Keratinocyte (primary cell): ENCODE measurements around the gene TUT1. TPM values are rescaled to one million over a fixed set of nuclear protein-coding genes. Genes with fewer than 3 reads are reported as not detected.

ENCODE experiments used
- DNase-seq: peaks from one replicate; pipeline ENCODE4 v3.0.0-alpha.2; 2011; ENCODE audit warnings: low read depth, missing footprints, low spot score
- FAIRE-seq: peaks from 2 replicates; lab custom pipeline; 2011; peaks lifted over from hg19 to GRCh38; lab: Jason Lieb, UNC
- H2AFZ ChIP-seq: 2 replicates; pipeline ENCODE4 v1.6.0; 2012; ENCODE audit warnings: low read length, control low read depth, inconsistent platforms; ENCODE audit not compliant: control insufficient read depth
- H3K27ac ChIP-seq: 2 replicates; pipeline ENCODE4 v1.5.1; 2011; ENCODE audit warnings: low read length; ENCODE audit not compliant: control insufficient read depth, insufficient read depth
- H3K27me3 ChIP-seq: 3 replicates; pipeline ENCODE4 v1.6.0; 2011; ENCODE audit warnings: low read length; ENCODE audit not compliant: control insufficient read depth, insufficient read depth; ENCODE audit errors: extremely low read depth
- H3K36me3 ChIP-seq, 2 experiments: 2 replicates in 1 of 2; 3 replicates in 1 of 2; pipeline ENCODE4 v1.5.1; 2011; ENCODE audit warnings: low read length in 2 of 2, mild to moderate bottlenecking in 1 of 2; ENCODE audit not compliant: control insufficient read depth in 2 of 2, insufficient read depth in 2 of 2; ENCODE audit errors: extremely low read depth in 1 of 2
- H3K4me1 ChIP-seq: 3 replicates; pipeline ENCODE4 v1.5.1; 2011; ENCODE audit warnings: low read length; ENCODE audit not compliant: control insufficient read depth, insufficient read depth; ENCODE audit errors: extremely low read depth
- H3K4me2 ChIP-seq: 3 replicates; pipeline ENCODE4 v1.6.0; 2011; ENCODE audit warnings: low read depth, low read length; ENCODE audit not compliant: control insufficient read depth, insufficient read depth; ENCODE audit errors: extremely low read depth
- H3K4me3 ChIP-seq, 3 experiments: fragments of 200-600 bp in 1 of 3; sonication (generic) in 1 of 3; 2 replicates in 2 of 3; 3 replicates in 1 of 3; pipeline ENCODE4 v1.5.1; 2011 to 2016; ENCODE audit warnings: low read length in 3 of 3, mild to moderate bottlenecking in 3 of 3, control low read depth in 2 of 3, inconsistent platforms in 1 of 3, low read depth in 1 of 3, mixed read lengths in 1 of 3, mixed run types in 1 of 3, moderate library complexity in 1 of 3; ENCODE audit not compliant: control insufficient read depth in 2 of 3, insufficient read depth in 2 of 3; ENCODE audit errors: extremely low read depth in 1 of 3
- H3K79me2 ChIP-seq: 2 replicates; pipeline ENCODE4 v1.6.0; 2012; ENCODE audit warnings: low read length; ENCODE audit not compliant: control insufficient read depth, insufficient read depth
- H3K9ac ChIP-seq: 3 replicates; pipeline ENCODE4 v1.6.0; 2011; ENCODE audit warnings: low read length; ENCODE audit not compliant: control insufficient read depth, insufficient read depth; ENCODE audit errors: extremely low read depth
- H3K9me1 ChIP-seq: 3 replicates; pipeline ENCODE4 v1.6.0; 2011; ENCODE audit warnings: low read length; ENCODE audit not compliant: control insufficient read depth, insufficient read depth; ENCODE audit errors: extremely low read depth
- H3K9me3 ChIP-seq: 2 replicates; pipeline ENCODE4 v1.5.1; 2012; ENCODE audit warnings: low read depth, low read length; ENCODE audit not compliant: control insufficient read depth
- H4K20me1 ChIP-seq: 3 replicates; pipeline ENCODE4 v1.6.0; 2011; ENCODE audit warnings: low read length; ENCODE audit not compliant: control insufficient read depth, insufficient read depth; ENCODE audit errors: extremely low read depth
- EZH2 ChIP-seq: IDR thresholded peaks from one replicate; pipeline ENCODE4 v1.6.1; 2012; ENCODE audit warnings: inconsistent platforms, mild to moderate bottlenecking, low read length, moderate library complexity
- dilution Hi-C: fragments of 300-500 bp; cut with MboI; formaldehyde crosslinking; loops from one replicate; pipeline ENCODE4 v1.7.0; 2020; ENCODE audit warnings: low sequenced_read_pairs; ENCODE audit not compliant: extremely low pct_ligation_motif_present
- polyA plus RNA-seq, 5 experiments: library from polyadenylated mRNA; depleted of rRNA in 3 of 5; stranded (reverse) in 3 of 5; stranded (forward) in 1 of 5; unstranded in 1 of 5; fragments of >200 nt; gene quantifications; 1 replicate in 1 of 5; 2 replicates in 3 of 5; 3 replicates in 1 of 5; pipeline versions ENCODE4 v1.2.1 to v1.2.3, GENCODE V29; 2011 to 2012; ENCODE audit warnings: missing spikeins in 2 of 5, low read depth in 1 of 5, low replicate concordance in 1 of 5
- TF ChIP-seq, protein P1 (sequence below), 3 experiments: IDR thresholded peaks in 1 of 3; conservative IDR thresholded peaks in 1 of 3; optimal IDR thresholded peaks in 1 of 3; 2 replicates in 2 of 3; 3 replicates in 1 of 3; pipeline versions ENCODE3 to v1.5.1; 2011; ENCODE audit warnings: low read length in 3 of 3, mild to moderate bottlenecking in 3 of 3, moderate library complexity in 2 of 3, control low read depth in 1 of 3, inconsistent platforms in 1 of 3; ENCODE audit not compliant: insufficient read depth in 2 of 3; ENCODE audit errors: extremely low read depth in 1 of 3

Gene TUT1
- polyA plus RNA-seq, 1 donor (not counting 4 experiments of a cell fraction or from before 2014, with no cell fraction given), result 10.5 TPM

DNA sequence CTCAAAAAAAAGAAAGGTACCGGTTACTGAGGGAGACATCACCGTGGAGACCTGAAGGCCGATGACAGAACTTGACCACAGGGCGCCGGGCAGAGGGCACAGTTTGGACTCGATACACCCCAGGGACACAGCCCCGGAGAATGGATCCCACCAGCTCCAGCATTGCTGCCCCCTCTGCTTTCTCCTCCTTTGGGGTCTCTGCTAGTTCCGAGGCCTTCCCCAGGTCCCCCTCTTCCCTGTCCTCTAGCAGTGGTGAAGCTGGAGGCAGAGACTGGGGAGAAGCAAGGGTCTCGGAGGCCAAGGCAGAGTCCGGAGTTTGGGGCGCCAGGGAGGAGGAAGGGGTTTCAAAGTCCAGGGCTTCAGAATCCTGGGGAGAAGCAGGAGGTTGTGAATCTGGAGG is 12.8 kb downstream of the TUT1 start:
- no peak overlapping the region for H3K4me2 ChIP-seq
- no peaks in the 10 kb centered on the region for H3K9me1 ChIP-seq
- peaks cover 12% of the 10 kb centered on the region for H3K4me1 ChIP-seq
- no peak overlapping the region for H3K9ac ChIP-seq
- dilution Hi-C loops, result no loop called here
- H3K36me3 ChIP-seq, result peaks cover 4 to 37% of the 10 kb centered on the region in 2 experiments
- H3K9me3 ChIP-seq, result no peaks in the 10 kb centered on the region
- H3K4me3 ChIP-seq, result no peak overlapping the region
- no peaks in the 10 kb centered on the region for H3K27me3 ChIP-seq
- FAIRE-seq (no peak), DNase-seq (no peak)
- H3K79me2 ChIP-seq, result peaks cover 2% of the 10 kb centered on the region
- H3K27ac ChIP-seq, result no peak overlapping the region
- TF ChIP-seq EZH2, result no peak
- TF ChIP-seq, protein P1, sequence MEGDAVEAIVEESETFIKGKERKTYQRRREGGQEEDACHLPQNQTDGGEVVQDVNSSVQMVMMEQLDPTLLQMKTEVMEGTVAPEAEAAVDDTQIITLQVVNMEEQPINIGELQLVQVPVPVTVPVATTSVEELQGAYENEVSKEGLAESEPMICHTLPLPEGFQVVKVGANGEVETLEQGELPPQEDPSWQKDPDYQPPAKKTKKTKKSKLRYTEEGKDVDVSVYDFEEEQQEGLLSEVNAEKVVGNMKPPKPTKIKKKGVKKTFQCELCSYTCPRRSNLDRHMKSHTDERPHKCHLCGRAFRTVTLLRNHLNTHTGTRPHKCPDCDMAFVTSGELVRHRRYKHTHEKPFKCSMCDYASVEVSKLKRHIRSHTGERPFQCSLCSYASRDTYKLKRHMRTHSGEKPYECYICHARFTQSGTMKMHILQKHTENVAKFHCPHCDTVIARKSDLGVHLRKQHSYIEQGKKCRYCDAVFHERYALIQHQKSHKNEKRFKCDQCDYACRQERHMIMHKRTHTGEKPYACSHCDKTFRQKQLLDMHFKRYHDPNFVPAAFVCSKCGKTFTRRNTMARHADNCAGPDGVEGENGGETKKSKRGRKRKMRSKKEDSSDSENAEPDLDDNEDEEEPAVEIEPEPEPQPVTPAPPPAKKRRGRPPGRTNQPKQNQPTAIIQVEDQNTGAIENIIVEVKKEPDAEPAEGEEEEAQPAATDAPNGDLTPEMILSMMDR (optimal IDR thresholded peaks at IDR 0.05 in 1 of 3, IDR thresholded peaks at IDR 0.05 in 1 of 3, conservative IDR thresholded peaks at IDR 0.05 in 1 of 3; ENCODE audit: extremely low read depth in 1 of 3, insufficient read depth in 2 of 3, low read length in 3 of 3), result no peak
- H4K20me1 ChIP-seq, result no peaks in the 10 kb centered on the region
- H2AFZ ChIP-seq, result no peak overlapping the region

DNA sequence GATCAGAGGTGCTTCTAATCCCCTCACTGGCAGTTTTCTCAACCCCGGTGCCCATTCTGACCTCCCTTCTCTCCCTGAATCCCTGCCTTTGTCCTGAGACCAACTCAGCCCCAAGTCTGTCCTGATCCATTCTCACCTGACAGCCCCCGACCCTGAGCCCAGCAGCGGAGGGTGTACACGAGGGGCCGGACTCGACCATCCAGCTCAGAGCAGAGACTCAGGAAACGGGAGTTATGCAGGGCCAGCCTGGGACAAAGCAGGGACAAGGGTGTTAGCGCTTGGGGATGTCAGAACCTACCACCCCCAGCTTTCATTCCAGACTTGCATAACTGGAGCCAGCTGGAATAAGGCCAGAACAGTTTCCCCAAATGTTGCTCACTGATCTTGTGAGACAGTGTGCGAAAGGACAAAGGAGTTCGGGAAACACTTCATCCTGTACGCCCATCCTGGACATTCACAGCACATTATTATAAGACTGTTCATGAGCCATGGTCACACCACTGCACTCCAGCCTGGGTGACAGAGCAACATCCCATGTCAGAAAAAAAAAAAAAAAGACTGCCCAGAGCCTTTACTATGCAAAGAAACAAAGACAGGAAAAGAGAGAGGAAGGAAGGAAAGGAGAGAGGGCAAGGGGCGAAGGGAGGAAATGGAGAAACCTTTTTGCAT is 14.1 kb downstream of the TUT1 start:
- dilution Hi-C loops, result no loop called here
- no peak overlapping the region for H2AFZ ChIP-seq
- H3K27me3 ChIP-seq, result no peaks in the 10 kb centered on the region
- no peaks in the 10 kb centered on the region for H3K9me3 ChIP-seq
- no peak overlapping the region for H3K4me2 ChIP-seq
- peaks cover 17% of the 10 kb centered on the region for H3K4me1 ChIP-seq
- TF ChIP-seq, protein P1 (optimal IDR thresholded peaks at IDR 0.05 in 1 of 3, IDR thresholded peaks at IDR 0.05 in 1 of 3, conservative IDR thresholded peaks at IDR 0.05 in 1 of 3; ENCODE audit: extremely low read depth in 1 of 3, insufficient read depth in 2 of 3, low read length in 3 of 3), result no peak
- TF ChIP-seq EZH2, result no peak
- H3K79me2 ChIP-seq, result peaks cover 15% of the 10 kb centered on the region
- H4K20me1 ChIP-seq, result no peaks in the 10 kb centered on the region
- peaks cover 8 to 38% of the 10 kb centered on the region in 2 experiments for H3K36me3 ChIP-seq
- H3K9ac ChIP-seq, result no peak overlapping the region
- no peaks in the 10 kb centered on the region for H3K9me1 ChIP-seq
- H3K4me3 ChIP-seq, result no peak overlapping the region
- no peak overlapping the region for H3K27ac ChIP-seq
- DNase-seq (no peak), FAIRE-seq (no peak)
